ENCODE measurements around the gene KLK8. TPM values are rescaled to one million over a fixed set of nuclear protein-coding genes. Genes with fewer than 3 reads are reported as not detected.
A peak's percentile ranks its signal among the peaks of the same experiment; 100 is the strongest.

The KLK8 gene
- total RNA-seq, 1 experiment from 2014 or later = 128 TPM

DNA sequence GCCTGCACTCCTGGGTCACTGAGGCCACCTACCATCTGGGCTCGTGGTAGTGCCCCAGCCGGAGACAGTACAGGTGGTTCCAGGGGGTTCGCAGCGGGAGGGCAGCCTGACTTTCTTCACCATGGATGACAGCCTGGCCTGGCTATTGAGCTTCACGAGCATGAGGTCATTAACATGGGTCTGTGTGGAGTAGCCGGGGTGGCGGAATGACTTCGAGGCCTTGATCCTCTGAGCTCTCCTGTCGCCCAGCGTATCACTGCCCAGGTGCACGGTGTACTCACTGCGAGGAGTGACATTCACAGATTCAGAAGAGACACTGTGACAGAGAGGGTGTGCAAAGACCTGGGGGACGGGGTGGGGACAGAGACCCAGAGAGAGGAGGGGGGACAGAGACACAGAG, 21.2 kb downstream of the KLK8 start:
- no peak overlapping the region for H3K27ac ChIP-seq
- ChIA-PET POLR2A (ENCODE audit: unreplicated experiment) (no interaction called here), CTCF (interaction anchor here (0.7 kb wide), 1 partner anchor 184 kb away, joined by 8 read pairs; no protein-coding TSS in a partner anchor)
- H3F3A ChIP-seq (ENCODE audit: insufficient read depth, low read depth) = peaks cover 21% of the 10 kb centered on the region; the same call in 1 of the 2 replicates
- H3K36me3 ChIP-seq (ENCODE audit: low read depth) = peaks cover 14% of the 10 kb centered on the region; the same call in 1 of the 2 replicates
- no peak overlapping the region for H3K4me3 ChIP-seq
- no peaks in the 10 kb centered on the region for H4K20me1 ChIP-seq (ENCODE audit: insufficient read depth)
- TF ChIP-seq, protein P1, sequence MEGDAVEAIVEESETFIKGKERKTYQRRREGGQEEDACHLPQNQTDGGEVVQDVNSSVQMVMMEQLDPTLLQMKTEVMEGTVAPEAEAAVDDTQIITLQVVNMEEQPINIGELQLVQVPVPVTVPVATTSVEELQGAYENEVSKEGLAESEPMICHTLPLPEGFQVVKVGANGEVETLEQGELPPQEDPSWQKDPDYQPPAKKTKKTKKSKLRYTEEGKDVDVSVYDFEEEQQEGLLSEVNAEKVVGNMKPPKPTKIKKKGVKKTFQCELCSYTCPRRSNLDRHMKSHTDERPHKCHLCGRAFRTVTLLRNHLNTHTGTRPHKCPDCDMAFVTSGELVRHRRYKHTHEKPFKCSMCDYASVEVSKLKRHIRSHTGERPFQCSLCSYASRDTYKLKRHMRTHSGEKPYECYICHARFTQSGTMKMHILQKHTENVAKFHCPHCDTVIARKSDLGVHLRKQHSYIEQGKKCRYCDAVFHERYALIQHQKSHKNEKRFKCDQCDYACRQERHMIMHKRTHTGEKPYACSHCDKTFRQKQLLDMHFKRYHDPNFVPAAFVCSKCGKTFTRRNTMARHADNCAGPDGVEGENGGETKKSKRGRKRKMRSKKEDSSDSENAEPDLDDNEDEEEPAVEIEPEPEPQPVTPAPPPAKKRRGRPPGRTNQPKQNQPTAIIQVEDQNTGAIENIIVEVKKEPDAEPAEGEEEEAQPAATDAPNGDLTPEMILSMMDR (conservative IDR thresholded peaks at IDR 0.05) = no peak
- no peak for TF ChIP-seq EZH2 (IDR thresholded peaks at IDR 0.05; ENCODE audit: low read depth)
- H3K27me3 ChIP-seq (ENCODE audit: insufficient read depth, low read depth) = no peaks in the 10 kb centered on the region
- H3K9me2 ChIP-seq (ENCODE audit: insufficient read depth) = no peaks in the 10 kb centered on the region
- BruUV-seq (replicated peaks) = no TSS peak
- DNase-seq = no peak
- no peak overlapping the region for H3K4me2 ChIP-seq
- intact Hi-C loops (cut with micrococcal nuclease; ENCODE audit: unreplicated experiment) = no loop called here
- H2AFZ ChIP-seq = no peak overlapping the region
- no peaks in the 10 kb centered on the region for H3K9me3 ChIP-seq (ENCODE audit: insufficient read depth, low read depth)
- H3K4me1 ChIP-seq (replicated peaks; ENCODE audit: insufficient read depth) = peaks cover 32% of the 10 kb centered on the region
- no peaks in the 10 kb centered on the region for H3K79me2 ChIP-seq (ENCODE audit: low read depth)

DNA sequence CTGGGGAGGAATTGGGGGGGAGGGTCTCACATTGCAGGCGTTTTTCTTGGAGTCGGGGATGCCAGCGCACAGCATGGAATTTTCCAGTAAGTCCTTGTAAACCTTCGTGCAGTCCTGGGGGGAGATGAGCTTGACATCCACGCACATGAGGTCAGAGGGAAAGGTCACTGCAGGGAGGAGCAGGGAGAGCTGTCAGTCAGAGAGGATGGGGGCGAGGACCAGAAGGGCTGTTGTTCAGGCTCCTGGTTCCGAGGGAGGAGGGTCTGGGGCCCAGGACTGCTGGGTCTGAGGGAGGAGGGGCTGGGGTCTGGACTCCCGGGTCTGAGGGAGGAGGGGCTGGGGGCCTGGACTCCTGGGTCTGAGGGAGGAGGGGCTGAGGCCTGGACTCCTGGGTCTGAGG, 21.6 kb downstream of the KLK8 start:
- CTCF ChIA-PET = interaction anchor here (0.7 kb wide), 1 partner anchor 184 kb away, joined by 8 read pairs; no protein-coding TSS in a partner anchor
- H2AFZ ChIP-seq = no peak overlapping the region
- peak overlapping the region; percentile 72 for H3K27ac ChIP-seq
- H3K9me3 ChIP-seq (ENCODE audit: insufficient read depth, low read depth) = no peaks in the 10 kb centered on the region
- no peak overlapping the region for H3K4me3 ChIP-seq
- TF ChIP-seq, protein P1 (conservative IDR thresholded peaks at IDR 0.05) = no peak
- no peak for TF ChIP-seq EZH2 (IDR thresholded peaks at IDR 0.05; ENCODE audit: low read depth)
- peak overlapping the region; percentile 53 for H3K4me2 ChIP-seq
- POLR2A ChIA-PET (ENCODE audit: unreplicated experiment) = no interaction called here
- no TSS peak for BruUV-seq (replicated peaks)
- intact Hi-C loops (cut with micrococcal nuclease; ENCODE audit: unreplicated experiment) = no loop called here
- H3K4me1 ChIP-seq (replicated peaks; ENCODE audit: insufficient read depth) = peaks cover 32% of the 10 kb centered on the region
- H3K79me2 ChIP-seq (ENCODE audit: low read depth) = no peaks in the 10 kb centered on the region
- no peak for DNase-seq
- peaks cover 14% of the 10 kb centered on the region; the same call in 1 of the 2 replicates for H3K36me3 ChIP-seq (ENCODE audit: low read depth)
- H3F3A ChIP-seq (ENCODE audit: insufficient read depth, low read depth) = peaks cover 17% of the 10 kb centered on the region; the same call in 1 of the 2 replicates
- no peaks in the 10 kb centered on the region for H3K9me2 ChIP-seq (ENCODE audit: insufficient read depth)
- no peaks in the 10 kb centered on the region for H3K27me3 ChIP-seq (ENCODE audit: insufficient read depth, low read depth)
- H4K20me1 ChIP-seq (ENCODE audit: insufficient read depth) = no peaks in the 10 kb centered on the region

DNA sequence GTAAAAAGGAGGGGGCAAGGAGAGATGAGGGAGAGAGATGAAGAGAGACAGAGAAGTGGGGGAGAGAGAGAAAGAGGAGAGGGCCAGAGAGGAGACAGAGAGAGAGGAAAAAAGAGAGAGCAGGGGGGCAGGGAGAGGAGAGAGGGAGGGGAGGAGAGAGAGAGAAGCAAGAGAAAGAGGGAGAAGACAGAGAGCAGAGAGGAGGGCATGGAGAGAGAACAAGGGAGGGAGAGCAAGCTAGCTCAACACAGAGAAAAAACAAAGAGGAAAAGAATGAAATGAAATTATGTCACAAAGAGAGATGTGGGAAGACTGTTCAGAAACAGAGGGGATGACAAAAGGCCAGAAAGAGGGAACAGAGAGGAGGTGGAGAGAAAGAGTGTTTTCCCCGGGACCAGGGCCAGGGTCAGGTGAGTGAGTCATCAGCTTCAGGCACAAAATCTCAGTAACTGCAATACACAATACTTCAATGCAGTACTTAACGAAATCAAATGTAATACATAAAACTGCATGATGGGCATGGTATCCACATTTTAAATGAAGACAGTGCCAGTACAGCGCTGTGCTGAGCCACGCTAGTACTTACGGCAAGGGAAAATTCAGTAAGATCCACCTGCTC, 22.5 kb downstream of the KLK8 start:
- Histone ChIP-seq H4K20me1 (ENCODE audit: insufficient read depth) (no peaks in the 10 kb centered on the region), H3F3A (ENCODE audit: insufficient read depth, low read depth) (peaks cover 20% of the 10 kb centered on the region), H3K79me2 (ENCODE audit: low read depth) (no peaks in the 10 kb centered on the region), H3K9me3 (ENCODE audit: insufficient read depth, low read depth) (no peaks in the 10 kb centered on the region), H3K27me3 (ENCODE audit: insufficient read depth, low read depth) (no peaks in the 10 kb centered on the region), H3K4me1 (replicated peaks; ENCODE audit: insufficient read depth) (peaks cover 39% of the 10 kb centered on the region), H3K27ac (peak overlapping the region; percentile 72), H3K9me2 (ENCODE audit: insufficient read depth) (no peaks in the 10 kb centered on the region), H3K36me3 (ENCODE audit: low read depth) (peaks cover 14% of the 10 kb centered on the region; the same call in 1 of the 2 replicates), H3K4me2 (peak overlapping the region; percentile 53), H2AFZ (no peak overlapping the region), H3K4me3 (no peak overlapping the region)
- ChIA-PET CTCF (no interaction called here), POLR2A (ENCODE audit: unreplicated experiment) (no interaction called here)
- no TSS peak for BruUV-seq (replicated peaks)
- TF ChIP-seq EZH2 (IDR thresholded peaks at IDR 0.05; ENCODE audit: low read depth) = no peak
- TF ChIP-seq, protein P1 (conservative IDR thresholded peaks at IDR 0.05) = no peak
- no peak for DNase-seq
- intact Hi-C loops (cut with micrococcal nuclease; ENCODE audit: unreplicated experiment) = no loop called here
